Stimulated activated CD8-positive, alpha-beta memory T cell treated with anti-CD3 and anti-CD28 coated beads, Interleukin-12 subunit alpha, Interleukin-12 subunit beta, amount 100 ng/mL, for 24 hours (primary cell): Measurements from ENCODE around the gene UBE2B.
A peak's percentile ranks its signal among the peaks of the same experiment; 100 is the strongest.
"Not testable (repeated sequence)": the region's sequence is repeated elsewhere in the genome, so short reads cannot be mapped to it uniquely, and the experiment has no call there.

Source experiments
- DNase-seq: peaks from one replicate; pipeline ENCODE4 v3.0.0-alpha.2; 2020; ENCODE audit errors: extremely low read depth

Gene UBE2B

DNA sequence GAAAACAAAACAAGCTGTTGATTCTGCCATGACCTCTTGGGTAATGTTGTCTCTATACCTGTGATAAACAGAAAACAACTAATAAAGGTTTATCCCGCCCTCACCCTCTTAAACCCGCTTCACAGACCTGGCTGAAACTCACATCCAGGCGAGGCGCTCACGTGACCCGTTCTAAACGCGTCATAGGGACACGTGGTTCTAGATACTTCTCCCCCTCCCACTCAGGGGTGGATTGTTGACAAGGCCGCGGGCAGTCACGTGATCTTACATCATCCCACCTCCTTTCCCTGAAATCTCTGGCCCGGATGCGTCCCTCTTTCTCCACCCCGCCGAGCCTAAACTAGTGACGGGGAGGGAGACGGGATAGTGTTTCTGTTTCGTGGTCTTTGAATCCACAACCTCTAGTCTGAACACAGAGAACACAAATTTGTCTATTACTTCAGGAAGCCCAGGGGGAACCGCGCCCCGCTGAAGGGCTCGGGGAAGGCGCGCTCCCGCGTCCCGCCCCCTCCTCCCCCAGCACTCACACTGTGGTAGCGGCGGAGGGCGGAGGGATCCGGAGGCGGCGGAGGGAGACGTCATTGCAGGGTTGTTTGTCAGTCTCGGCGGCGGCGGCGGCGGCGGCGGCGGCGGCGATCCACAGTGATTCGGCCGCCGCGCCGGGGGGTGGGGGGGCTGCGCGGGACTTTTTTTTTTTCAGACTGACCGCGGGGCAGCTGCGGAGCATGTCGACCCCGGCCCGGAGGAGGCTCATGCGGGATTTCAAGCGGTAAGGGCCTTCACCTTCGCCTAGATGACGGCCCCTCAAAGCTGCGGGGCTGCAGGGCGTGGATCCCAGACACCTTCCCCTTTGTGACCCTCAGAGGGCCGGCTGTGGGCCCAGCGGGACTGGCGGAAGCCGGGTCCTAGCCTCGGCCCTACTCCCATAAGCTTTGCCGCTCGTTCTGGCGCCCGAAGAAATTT, at the start of gene UBE2B:
Gene UBE2B, plus strand, starts transcription at position 699 of the 963 bp plus-strand sequence. Its CDS starts 27 bp downstream, at position 726.
- DNase-seq: peak; percentile 89

DNA sequence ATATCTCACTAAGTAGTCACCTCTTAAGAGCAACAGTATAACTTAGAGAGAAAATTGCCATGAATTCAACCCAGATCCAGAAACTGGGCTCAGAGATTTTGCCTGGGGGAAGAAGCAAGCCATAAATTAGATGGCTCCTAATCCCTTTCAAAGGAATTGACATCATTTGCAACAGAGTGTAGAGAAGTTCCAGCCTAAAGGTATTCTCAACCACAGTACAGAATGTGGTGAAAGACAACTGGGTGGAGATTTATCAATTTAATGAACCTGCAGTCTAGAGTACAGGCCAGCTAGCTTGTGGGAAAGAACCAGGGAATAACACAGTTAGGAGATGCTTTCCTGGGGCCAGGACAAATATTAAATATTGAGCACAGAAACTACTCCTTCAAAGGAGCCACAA, 44.0 kb upstream of the UBE2B start:
- no peak for DNase-seq

DNA sequence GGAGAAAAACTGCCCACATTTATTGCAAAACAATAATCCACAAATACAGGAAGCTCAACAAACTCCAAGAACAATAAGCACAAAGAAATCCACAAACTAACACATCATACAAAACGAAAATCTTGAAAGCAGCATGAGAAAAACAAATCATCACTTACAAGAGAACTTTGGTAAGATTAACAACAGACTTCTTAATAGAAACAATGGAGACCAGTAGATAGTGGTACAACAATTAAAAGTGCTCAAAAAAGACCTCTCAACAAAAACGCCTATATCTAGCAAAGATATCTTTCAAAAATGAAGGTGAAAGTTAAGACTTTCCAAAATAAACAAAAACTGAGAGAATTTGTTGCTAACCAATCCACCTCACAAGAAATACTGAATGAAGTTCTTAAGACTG, 42.8 kb upstream of the UBE2B start:
- no peak for DNase-seq

DNA sequence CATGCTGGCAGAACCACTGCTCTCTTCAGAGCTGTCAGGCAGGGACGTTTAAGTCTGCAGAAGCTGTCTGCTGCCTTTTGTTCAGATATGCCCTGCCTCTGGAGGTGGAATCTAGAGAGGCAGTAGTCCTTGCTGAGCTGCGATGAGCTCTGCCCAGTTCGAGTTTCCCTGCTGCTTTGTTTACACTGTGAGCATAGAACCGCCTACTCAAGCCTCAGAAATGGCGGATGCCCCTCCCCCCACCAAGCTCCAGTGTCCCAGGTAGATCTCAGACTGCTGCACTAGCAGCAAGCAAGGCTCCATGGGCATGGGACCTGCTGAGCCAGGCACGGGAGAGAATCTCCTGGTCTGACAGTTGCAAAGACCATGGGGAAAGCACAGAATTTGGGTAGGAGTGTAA, 34.5 kb upstream of the UBE2B start:
- DNase-seq: not testable (repeated sequence)

DNA sequence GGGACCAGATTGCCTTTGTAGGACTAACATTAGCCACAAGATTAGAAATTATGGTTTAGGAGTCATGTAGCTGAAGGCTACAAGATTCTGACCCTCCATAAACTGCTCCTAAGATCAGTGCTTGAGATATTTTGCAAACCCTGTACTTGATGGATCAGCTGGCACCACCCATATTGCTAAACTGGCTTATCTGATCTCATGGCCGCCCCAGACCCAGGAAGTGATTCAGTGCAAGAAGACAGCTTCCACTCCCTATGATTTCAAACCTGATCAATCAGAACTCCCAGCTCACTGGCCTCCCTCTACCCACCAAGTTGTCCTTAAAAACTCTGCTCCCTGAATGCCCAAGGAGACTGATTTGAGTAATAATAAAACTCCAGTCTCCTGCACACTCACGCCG, 27.9 kb upstream of the UBE2B start:
- DNase-seq: not testable (repeated sequence)

DNA sequence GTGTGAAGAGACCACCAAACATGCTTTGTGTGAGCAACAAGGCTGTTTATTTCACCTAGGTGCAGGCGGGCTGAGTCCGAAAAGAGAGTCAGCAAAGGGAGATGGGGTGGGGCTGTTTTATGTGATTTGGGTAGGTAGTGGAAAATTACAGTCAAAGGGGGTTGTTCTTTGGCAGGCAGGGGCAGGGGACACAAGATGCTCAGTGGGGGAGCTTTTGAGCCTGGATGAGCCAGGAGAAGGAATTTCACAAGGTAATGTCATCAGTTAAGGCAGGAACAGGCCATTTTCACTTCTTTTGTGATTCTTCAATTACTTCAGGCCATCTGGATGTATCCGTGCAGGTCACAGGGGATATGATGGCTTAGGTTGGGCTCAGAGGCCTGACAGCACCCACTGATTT, 25.9 kb upstream of the UBE2B start:
- DNase-seq: not testable (repeated sequence)

DNA sequence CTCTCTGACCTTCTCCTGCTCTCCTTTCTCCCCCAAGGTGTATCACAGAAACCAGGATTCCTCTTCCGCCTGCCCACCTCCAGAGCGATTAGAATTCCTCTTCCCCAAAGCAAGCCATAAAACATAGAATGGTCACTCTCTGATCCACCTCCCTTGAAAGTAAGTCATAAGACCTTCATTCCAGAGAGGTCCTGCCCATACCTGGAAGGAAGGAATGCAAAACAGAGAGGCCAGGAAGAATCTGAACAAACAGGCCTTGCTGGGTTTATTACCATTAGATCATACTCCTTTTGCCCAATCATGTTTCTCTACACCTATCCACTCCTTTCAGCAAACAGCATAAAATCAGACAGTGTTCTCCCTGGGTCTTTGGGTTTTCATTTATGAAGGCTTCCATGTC, 25.4 kb upstream of the UBE2B start:
- no peak for DNase-seq

DNA sequence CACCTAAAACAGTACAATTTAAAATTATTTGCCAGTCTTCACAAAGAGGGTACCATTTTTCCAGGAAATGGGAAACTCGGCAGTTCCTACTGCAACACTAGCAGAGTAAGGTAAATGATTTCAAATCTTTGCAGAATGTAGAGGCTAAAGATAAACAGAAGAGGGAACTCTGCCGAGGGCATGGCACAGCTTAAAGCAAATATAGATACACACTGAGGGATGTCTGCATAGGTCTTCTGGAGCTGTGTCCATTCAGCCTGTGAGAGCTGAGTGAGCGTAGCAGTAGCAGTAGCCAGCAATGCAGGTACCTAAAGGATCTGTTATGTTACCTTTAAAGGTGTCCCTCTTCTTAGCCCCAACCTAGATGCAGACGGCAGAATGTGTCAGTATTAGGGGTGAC, 21.9 kb upstream of the UBE2B start:
- no peak for DNase-seq

DNA sequence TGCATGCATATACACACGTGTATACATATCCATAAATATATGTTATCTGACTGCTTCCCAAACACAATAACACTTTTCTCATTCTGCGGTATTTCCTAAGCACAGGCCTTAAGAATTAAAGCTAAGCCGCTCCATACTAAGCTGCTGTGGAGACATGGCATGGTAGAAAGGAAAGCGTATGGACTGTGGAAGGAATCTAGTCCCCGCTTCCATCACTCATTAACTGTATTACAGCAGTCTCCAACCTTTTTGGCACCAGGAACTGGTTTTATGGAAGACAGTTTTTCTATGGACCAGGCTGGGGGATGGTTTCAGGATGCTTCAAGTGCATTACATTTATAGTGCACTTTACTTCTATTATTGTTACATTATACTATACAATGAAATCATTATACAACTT, 15.7 kb upstream of the UBE2B start:
- no peak for DNase-seq

DNA sequence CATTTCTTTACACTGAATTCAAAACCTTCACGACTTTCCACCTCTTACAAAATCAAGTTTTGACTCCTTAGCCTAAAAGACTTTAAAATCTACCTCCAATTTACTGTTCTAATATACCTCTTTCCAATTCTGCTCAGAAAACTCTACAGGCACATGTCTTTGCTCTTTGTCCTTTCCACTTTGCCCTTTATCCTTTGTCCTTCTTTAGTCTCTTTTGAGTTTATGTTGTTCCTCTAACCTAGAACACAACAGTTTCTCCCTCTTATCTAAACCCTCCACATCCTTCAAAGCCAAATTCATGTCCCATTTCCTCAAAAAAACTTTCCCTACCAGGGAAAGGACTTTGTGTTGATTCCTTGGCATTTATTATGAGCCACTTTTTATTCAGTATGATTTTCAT, 5.8 kb upstream of the UBE2B start:
- no peak for DNase-seq

DNA sequence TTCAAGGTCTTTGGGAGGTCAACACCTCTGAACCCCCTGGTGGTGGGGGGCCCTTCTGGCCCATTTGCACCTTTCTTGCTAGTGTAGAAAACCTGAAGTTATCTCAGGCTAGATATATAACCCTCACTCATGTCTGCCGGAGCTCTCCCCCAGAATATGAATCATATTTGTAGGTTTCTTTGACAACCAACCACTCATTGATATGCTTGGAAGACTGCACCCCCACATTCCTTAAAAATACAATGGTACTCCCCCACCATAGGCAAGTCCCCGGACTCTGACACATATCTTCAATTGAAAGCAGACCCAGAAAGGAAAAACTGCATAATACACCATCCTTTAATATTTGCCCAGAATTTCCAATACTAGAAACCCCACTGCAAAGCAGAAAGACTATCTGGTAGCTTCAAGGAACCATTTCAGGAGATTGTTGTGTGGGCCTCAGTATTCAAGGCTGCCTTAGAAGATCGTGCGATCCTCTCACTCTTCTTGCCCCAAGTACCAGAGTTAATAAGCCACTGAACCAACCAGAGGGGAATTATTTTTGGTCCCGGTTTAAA, 978 bp upstream of the UBE2B start:
- DNase-seq: no peak

DNA sequence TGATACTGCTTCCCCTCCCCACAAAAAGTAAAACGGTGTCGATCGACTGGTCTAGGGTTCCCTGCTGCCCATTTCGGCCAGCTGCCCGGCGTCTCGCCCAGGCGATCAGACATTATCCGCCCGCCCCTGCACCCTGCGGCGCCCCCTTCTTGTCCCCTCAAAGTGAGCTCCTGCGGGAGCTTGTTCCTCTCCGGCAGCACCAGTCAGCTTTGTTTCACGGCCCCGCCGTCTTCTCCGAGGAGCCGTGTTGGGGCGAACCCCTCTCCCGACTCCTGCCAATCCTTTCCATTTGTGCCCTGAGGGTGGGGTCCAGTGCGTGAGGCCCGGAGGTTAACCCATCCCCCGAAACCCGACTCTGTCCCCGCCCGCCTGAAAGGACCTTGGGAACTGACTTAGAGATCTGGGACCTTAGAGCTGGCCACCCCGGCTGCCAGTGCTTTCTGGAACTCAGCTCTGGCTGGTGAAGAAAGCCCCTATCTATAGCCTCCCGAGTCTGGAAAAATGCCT, 518 bp downstream of the UBE2B start:
- DNase-seq: no peak

DNA sequence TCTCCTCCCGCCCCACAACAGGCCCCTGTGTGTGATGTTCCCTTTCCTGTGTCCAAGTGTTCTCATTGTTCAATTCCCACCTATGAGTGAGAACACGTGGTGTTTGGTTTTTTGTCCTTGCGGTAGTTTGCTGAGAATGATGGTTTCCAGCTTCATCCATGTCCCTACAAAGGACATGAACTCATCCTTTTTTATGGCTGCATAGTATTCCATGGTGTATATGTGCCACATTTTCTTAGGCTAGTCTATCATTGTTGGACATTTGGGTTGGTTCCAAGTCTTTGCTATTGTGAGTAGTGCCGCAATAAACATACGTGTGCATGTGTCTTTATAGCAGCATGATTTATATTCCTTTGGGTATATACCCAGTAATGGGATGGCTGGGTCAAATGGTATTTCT, 2.3 kb downstream of the UBE2B start:
- not testable (repeated sequence) for DNase-seq

DNA sequence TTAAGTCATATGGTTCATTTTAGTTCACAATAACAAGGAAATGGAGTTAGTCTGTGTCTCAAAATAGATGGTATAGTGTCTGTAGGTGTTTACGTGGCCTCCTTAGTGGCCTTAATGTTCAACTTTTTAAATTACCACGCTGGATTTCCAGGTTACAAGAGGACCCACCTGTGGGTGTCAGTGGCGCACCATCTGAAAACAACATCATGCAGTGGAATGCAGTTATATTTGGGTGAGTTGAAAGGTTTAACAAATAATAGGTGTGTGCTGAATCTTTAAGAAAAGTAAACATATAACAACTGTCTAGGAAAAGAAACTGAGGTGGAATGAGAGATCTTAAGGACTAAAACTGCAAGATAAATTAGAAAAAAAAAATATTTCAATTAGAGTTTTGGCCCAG, 2.9 kb downstream of the UBE2B start:
- DNase-seq: no peak

DNA sequence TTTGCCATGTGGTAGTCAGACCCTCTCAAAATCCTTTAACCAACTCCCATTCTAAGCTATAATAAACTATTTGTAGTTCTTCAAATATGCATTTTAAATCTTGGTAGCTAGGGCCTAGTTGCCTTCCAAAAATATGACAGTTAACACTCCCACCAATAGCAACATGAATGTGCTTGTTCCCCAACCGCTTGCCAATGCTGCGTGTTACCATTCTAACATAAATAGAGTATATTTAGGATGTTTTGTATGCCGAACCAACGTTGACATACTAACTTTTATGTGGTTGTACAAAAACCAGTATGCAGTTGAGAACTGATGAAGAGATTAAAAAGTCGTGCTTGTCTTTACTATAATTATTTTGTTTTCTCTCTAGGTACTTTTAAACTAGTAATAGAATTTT, 9.0 kb downstream of the UBE2B start:
- DNase-seq: no peak

DNA sequence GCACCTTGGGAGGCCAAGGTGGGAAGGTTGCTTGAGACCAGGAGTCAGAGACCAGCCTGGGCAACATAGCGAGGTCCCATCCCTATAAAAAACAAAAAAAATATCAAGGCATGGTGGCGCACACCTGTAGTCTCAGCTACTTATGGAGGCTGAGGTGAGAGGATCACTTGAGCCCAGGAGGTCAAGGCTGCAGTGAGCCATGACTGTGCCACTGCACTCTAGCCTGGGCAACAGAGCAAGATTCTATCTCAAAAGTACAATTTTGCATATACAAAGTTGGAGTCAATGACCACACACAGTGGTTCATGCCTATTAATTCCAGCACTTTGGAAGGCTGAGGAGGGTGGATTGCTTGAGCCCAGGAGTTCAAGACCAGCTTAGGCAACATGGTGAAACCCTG, 10.8 kb downstream of the UBE2B start:
- not testable (repeated sequence) for DNase-seq

DNA sequence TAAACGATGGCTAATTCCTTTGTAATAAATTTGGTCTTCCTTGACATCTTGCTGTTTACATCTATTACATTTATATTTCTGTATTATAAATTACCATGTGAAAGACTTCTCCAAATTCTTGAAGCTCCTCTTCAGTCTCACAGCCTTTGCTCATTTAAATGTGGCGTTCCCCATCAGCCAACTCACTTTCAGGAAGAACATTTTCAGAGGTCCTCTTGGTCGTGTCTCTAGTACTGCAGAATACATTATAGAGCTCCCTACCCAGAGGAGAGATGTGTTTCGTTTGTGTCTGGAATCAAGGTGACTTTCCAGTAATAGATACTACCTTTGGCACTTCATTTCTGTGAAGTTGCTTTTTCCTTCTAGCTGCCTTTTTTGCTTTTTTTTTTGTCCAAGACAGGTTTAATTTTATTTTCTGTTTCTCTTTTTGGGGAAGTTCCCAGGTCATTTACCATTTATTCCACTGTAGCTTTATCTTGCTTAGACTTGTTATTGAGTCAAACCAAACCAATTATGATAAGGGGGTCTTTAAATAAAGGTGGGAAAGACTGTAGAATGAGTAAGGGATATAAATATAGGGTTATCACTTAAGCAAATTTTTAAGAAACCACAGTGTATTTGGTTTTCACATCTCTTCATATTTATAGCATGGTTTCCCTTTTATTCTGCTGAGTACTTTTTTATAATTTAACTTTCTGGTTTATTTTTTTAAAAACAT, 12.8 kb downstream of the UBE2B start:
- no peak for DNase-seq

DNA sequence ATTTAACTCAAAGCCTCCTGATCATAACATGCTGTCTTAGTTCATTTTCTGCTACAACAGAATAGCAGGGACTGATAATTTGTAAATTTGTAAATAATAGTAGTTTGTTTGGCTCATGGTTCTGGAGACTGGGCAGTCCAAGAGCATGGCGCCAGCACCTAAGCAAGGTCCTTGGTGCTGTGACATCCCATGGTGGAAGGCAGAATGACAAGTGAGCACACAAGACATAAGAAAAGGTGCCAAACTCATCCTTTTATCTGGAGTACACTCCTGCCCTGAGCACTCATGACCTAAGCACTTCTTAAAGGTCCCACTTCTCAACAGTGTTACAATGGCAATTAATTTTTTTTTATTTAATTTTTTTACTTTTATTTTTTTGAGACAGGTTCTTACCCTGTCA, 16.1 kb downstream of the UBE2B start:
- DNase-seq: no peak

DNA sequence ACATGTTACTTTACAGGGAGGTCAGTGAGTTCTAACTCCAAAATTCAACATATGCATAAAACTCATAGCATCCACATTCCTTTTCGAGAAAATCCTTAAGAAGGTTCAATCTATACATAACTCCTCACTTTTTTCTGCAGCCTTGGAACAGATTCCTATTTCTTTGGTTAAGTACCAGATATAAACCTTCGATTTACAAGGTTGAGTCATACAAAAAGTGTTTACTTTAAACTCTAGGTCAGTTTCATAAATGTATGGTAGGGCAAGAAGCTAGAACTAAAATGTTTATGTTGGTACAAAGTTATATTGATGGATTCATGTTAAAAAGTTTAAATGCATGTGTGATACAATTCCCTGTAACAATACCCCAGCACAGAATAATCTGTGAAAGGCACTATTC, 20.9 kb downstream of the UBE2B start:
- no peak for DNase-seq

DNA sequence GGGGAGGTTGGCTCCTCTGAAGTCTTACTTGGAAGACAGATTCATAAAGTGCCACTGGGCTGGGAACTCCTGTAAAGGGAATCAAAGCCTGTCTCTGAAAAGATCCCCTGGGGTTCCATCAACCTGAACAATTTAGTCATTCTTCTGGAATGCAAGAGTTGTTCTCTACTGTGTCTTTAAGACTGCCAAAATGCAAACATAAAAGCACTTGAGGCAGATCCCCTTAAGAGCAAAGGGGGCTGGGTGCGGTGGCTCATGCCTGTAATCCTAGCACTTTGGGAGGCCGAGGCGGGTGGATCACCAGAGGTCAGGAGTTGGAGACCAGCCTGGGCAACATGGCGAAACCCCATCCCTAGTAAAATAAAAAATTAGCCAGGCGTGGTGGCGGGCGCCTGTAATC, 23.6 kb downstream of the UBE2B start:
- no peak for DNase-seq

DNA sequence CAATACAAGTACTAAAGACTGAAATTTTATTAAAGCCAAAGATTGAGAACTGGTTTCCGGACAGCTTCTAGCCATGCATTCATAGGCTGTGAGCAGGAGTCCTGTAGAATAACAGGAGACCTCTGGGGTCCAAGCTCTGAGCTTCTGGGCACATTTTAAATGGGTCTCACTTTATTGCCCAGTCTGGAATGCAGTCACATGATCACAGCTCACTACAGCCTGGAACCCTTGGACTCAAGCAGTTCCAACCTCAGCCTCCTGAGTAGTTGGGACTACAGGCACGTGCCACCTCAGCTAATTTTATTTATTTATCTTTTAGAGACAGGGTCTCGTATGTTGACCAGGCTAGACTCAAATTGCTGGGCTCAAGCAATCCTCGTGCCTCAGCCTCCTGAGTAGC, 24.9 kb downstream of the UBE2B start:
- DNase-seq: no peak

DNA sequence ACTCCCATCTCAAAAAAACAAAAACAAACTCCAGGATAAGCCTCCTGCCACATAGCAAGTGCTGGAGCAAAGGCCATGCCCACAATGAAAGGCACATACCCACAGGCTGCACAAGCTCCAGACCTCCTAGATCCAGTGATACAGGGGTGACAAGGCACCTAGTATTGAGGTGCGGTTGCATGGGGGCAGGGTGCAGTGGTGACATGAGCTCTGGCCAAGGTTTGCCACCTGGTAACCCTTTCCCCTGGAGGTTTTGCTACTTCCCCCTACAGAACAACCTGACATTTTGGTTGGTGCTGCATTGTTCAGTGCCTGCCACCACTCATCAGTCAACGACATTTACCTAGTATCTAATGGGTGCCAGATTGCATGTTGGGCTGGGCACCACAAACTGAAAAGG, 25.8 kb downstream of the UBE2B start:
- DNase-seq: no peak
